Endodermal cell (in vitro differentiated cells): ENCODE data around the gene KRT3. TPM values are rescaled to one million over a fixed set of nuclear protein-coding genes. Genes with fewer than 3 reads are reported as not detected.

Source experiments
- DNase-seq: peaks from one replicate; pipeline ENCODE4 v3.0.0-alpha.2; 2017
- H3K27ac ChIP-seq: 2 replicates; pipeline ENCODE4 v1.5.1; 2013; ENCODE audit warnings: mild to moderate bottlenecking, low read depth, low read length, moderate library complexity
- H3K27me3 ChIP-seq: 2 replicates; pipeline ENCODE4 v1.6.1; 2013; ENCODE audit warnings: mild to moderate bottlenecking, low read length, moderate library complexity; ENCODE audit not compliant: insufficient read depth, control insufficient read depth, poor library complexity, severe bottlenecking
- H3K36me3 ChIP-seq: 2 replicates; pipeline ENCODE4 v1.7.0; 2013; ENCODE audit warnings: mild to moderate bottlenecking, low read length, moderate library complexity; ENCODE audit not compliant: control insufficient read depth, insufficient read depth
- H3K4me1 ChIP-seq: one replicate; pipeline ENCODE4 v1.7.0; 2013; ENCODE audit warnings: low read length; ENCODE audit not compliant: control insufficient read depth, insufficient read depth
- H3K4me3 ChIP-seq: 2 replicates; pipeline ENCODE4 v1.5.1; 2013; ENCODE audit warnings: mild to moderate bottlenecking, low read length, moderate library complexity
- H3K9ac ChIP-seq: 2 replicates; pipeline ENCODE4 v1.6.1; 2013; ENCODE audit warnings: mild to moderate bottlenecking, low read length, moderate library complexity; ENCODE audit not compliant: poor library complexity, severe bottlenecking; ENCODE audit errors: extremely low read depth
- H3K9me3 ChIP-seq: 2 replicates; pipeline ENCODE4 v1.6.1; 2013; ENCODE audit warnings: mild to moderate bottlenecking, low read length, moderate library complexity; ENCODE audit not compliant: control insufficient read depth
- H3K27ac Mint-ChIP-seq: 2 replicates; pipeline ENCODE4 v1.8.0; 2020; ENCODE audit warnings: mixed read lengths
- H3K27me3 Mint-ChIP-seq: 2 replicates; pipeline ENCODE4 v1.8.0; 2021; ENCODE audit warnings: mild to moderate bottlenecking, mixed read lengths; ENCODE audit not compliant: insufficient read depth
- H3K36me3 Mint-ChIP-seq: 2 replicates; pipeline ENCODE4 v1.8.0; 2020; ENCODE audit warnings: low read depth, mixed read lengths
- H3K4me1 Mint-ChIP-seq: 2 replicates; pipeline ENCODE4 v1.8.0; 2020; ENCODE audit warnings: mixed read lengths
- H3K4me3 Mint-ChIP-seq: 2 replicates; pipeline ENCODE4 v1.8.0; 2020; ENCODE audit warnings: mild to moderate bottlenecking, moderate library complexity, mixed read lengths
- H3K9me3 Mint-ChIP-seq: 2 replicates; pipeline ENCODE4 v1.8.0; 2020; ENCODE audit warnings: mild to moderate bottlenecking, mixed read lengths
- WGBS, 2 experiments: methylation state at CpG; one replicate each; pipeline versions ENCODE4 v1.1.5 to v1.1.7; 2013; ENCODE audit warnings: missing lambda C conversion rate in 2 of 2, mixed read lengths in 1 of 2; ENCODE audit not compliant: insufficient coverage in 1 of 2, insufficient read length in 1 of 2; 5-methylcytosine and 5-hydroxymethylcytosine counted together
- total RNA-seq, 2 donors: library from RNA; stranded (reverse); fragmentation: NEBNext Ultra II Directional in 1 of 2; extraction: Animal tissue kit (Norgen Biotek cat#: 25700) in 1 of 2; gene quantifications; 2 replicates in 1 of 2; 3 replicates in 1 of 2; pipeline ENCODE4 v1.2.1, GENCODE V29; 2021
- TF ChIP-seq, protein P1 (sequence below): fragments of 200-600 bp; sonication (generic); conservative IDR thresholded peaks from 2 replicates; pipeline ENCODE4 v1.5.0; 2021; ENCODE audit warnings: antibody characterized with exemption, mild to moderate bottlenecking

KRT3 gene
- total RNA-seq, 2 donors from 2014 or later: not detected

DNA sequence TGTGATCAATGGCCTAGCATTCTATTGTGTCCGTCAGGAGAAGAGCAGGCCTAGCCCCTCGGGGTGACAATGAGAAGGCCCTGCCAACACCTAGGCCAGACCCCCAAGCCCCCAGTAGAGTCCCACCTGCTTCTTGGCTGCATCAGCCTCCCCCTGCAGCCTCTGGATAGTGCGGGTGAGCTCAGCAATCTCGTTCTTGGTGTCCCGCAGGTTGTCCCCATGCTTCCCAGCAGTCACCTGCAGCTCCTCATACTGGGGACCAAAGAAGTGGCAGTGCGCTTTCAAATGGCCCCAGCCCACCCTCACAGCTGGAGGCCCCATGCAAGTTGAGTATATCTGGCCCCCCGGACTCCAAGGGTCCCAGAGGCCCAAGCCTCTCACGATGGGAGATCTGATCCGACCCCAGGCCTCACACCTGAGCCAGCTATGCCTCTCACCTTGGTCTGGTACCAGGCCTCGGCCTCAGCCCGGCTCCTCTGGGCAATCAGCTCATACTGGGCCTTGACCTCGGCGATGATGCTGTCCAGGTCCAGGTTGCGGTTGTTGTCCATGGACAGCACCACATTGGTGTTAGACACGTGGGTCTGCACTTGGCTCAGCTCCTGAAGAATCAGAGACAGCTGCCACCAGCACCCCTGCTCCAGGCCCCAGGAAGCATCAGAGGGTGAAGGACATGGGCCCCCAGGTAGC is 28.0 kb upstream of the KRT3 start:
- Histone ChIP-seq H3K27me3 (no peaks in the 10 kb centered on the region), H3K9me3 (no peaks in the 10 kb centered on the region), H3K9ac (no peak overlapping the region), H3K36me3 (no peaks in the 10 kb centered on the region), H3K27ac (no peak overlapping the region), H3K4me3 (no peak overlapping the region), H3K4me1 (peaks cover 1% of the 10 kb centered on the region)
- H3K27me3 Mint-ChIP-seq: peaks cover 6% of the 10 kb centered on the region
- no peaks in the 10 kb centered on the region for H3K9me3 Mint-ChIP-seq
- WGBS, 2 experiments: 93 to 100% methylated on average over 10 to 15 of the region's 15 CpGs
- no peaks in the 10 kb centered on the region for H3K36me3 Mint-ChIP-seq
- no peak overlapping the region for H3K27ac Mint-ChIP-seq
- DNase-seq: no peak
- H3K4me3 Mint-ChIP-seq: no peak overlapping the region
- TF ChIP-seq, protein P1, sequence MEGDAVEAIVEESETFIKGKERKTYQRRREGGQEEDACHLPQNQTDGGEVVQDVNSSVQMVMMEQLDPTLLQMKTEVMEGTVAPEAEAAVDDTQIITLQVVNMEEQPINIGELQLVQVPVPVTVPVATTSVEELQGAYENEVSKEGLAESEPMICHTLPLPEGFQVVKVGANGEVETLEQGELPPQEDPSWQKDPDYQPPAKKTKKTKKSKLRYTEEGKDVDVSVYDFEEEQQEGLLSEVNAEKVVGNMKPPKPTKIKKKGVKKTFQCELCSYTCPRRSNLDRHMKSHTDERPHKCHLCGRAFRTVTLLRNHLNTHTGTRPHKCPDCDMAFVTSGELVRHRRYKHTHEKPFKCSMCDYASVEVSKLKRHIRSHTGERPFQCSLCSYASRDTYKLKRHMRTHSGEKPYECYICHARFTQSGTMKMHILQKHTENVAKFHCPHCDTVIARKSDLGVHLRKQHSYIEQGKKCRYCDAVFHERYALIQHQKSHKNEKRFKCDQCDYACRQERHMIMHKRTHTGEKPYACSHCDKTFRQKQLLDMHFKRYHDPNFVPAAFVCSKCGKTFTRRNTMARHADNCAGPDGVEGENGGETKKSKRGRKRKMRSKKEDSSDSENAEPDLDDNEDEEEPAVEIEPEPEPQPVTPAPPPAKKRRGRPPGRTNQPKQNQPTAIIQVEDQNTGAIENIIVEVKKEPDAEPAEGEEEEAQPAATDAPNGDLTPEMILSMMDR: no peak
- H3K4me1 Mint-ChIP-seq: peaks cover 9% of the 10 kb centered on the region

DNA sequence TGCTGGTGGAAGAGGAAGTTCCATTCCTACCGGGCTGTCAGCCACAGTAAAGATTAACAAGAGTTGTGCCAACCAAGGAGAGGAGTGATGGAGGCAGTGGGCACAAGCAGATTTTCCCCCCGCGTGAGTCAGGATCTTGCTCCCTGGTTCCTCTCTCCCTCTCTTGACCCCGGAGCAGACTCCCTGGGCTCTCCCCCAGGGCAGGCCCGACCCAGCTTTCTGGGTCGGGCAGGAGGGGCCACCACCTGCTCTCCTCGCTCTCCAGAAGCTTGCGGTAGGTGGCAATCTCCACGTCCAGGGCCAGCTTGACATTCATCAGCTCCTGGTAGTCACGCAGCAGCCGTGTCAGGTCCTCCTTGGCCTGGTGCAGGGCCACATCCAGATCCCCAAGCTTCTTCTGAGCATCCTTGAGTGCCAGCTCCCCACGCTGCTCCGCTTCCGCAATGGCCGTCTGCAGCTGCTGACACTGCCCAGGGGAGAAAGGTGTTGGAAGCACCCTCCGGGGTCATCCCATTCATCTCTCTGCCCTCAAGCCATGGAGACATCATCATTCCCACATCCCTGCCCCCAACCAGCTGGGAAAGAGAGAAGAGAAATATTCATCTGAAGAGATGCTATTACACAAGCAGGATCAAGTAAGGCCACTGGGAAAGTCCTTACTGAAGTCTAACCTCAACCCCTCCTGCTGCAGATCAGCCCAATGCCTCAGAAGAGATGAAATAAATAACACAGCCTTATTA is 27.0 kb upstream of the KRT3 start:
- H3K4me3 Mint-ChIP-seq: no peak overlapping the region
- no peaks in the 10 kb centered on the region for H3K36me3 ChIP-seq
- H3K27ac ChIP-seq: no peak overlapping the region
- H3K27me3 Mint-ChIP-seq: peaks cover 5% of the 10 kb centered on the region
- H3K4me1 ChIP-seq: peaks cover 7% of the 10 kb centered on the region
- DNase-seq: no peak
- H3K4me3 ChIP-seq: no peak overlapping the region
- H3K9me3 ChIP-seq: no peaks in the 10 kb centered on the region
- TF ChIP-seq, protein P1: no peak
- no peaks in the 10 kb centered on the region for H3K27me3 ChIP-seq
- no peaks in the 10 kb centered on the region for H3K9me3 Mint-ChIP-seq
- whole genome bisulfite sequencing, 2 experiments: 75 to 89% methylated on average over 5 to 16 of the region's 16 CpGs
- no peak overlapping the region for H3K27ac Mint-ChIP-seq
- no peak overlapping the region for H3K9ac ChIP-seq
- H3K36me3 Mint-ChIP-seq: no peaks in the 10 kb centered on the region
- peaks cover 13% of the 10 kb centered on the region for H3K4me1 Mint-ChIP-seq

DNA sequence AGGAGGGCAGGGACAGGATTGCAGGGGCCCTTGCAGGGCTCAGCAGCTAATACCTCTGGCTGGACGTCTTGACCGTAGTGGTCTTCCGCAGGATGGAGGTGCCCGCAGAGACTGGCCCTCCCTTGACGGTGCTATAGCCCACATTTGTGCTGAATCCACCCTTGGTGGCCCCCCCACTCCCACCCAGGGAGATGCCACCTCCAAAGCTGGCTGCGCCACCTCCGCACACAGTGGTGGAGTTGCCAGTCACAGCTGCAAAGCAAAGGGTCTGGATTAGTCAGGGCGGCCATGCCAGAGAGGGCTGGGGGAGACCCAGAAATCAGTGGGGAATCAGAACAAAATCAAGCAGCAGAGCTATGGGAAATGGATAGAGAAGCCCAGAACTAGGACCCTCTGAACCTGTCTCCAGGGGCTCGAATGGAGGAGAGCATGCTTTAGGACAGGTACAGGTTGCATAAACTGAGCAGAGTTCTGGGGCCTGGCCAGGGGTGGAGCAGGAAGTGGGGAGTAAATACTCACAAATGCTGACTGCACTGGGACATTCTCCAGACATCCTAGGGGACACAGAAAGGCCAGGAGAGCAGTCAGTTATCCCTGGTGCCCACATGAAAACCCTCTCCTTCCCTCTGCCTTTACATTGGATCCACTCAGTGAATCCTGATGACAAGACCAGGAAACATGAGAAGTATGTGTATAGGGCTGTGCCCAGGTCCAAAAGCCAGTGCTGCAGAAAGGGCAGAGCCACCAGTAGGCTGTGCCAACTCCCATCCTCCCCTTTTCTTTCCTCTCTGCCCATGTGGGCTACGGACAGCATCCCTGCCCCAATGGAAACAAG is 26.1 kb upstream of the KRT3 start:
- Histone ChIP-seq H3K9ac (no peak overlapping the region), H3K36me3 (no peaks in the 10 kb centered on the region), H3K4me3 (no peak overlapping the region), H3K27me3 (no peaks in the 10 kb centered on the region), H3K9me3 (no peaks in the 10 kb centered on the region), H3K4me1 (peaks cover 7% of the 10 kb centered on the region), H3K27ac (no peak overlapping the region)
- no peak for DNase-seq
- Mint-ChIP-seq H3K27ac (no peak overlapping the region), H3K4me1 (peaks cover 8% of the 10 kb centered on the region), H3K27me3 (peaks cover 5% of the 10 kb centered on the region), H3K36me3 (no peaks in the 10 kb centered on the region), H3K4me3 (no peak overlapping the region), H3K9me3 (no peaks in the 10 kb centered on the region)
- WGBS, 2 experiments: 88 to 93% methylated on average over 4 to 10 of the region's 10 CpGs
- TF ChIP-seq, protein P1: no peak
